ENCODE measurements around the gene DMTF1. TPM values are rescaled to one million over a fixed set of nuclear protein-coding genes. Genes with fewer than 3 reads are reported as not detected.

The DMTF1 gene
- total and polyA plus RNA-seq, 10 of the 15 experiments (the other 5 are each of a cell fraction or from before 2014, with no cell fraction given), result 24.3 to 191 (median 72.0) TPM

GRCh38 chr7:87218796-87219544, 66.7 kb downstream of the DMTF1 start (continued):
- TF ChIP-seq POU2F2 (IDR thresholded peaks at IDR 0.05; ENCODE audit: borderline replicate concordance, low read depth, low read length) (peak; percentile 19; the same call in 1 of the 3 replicates), TCF7 (IDR thresholded peaks at IDR 0.05; ENCODE audit: borderline replicate concordance) (0 out of 2 replicates have a peak, but pooled peaks have one; percentile 34), CEBPB (IDR thresholded peaks at IDR 0.05; ENCODE audit: borderline replicate concordance in 1 of 2, low read depth in 2 of 2, low read length in 2 of 2) (no peak), MTA3 (IDR thresholded peaks at IDR 0.05; ENCODE audit: borderline replicate concordance, low read length) (no peak), NR2C2 (IDR thresholded peaks at IDR 0.05; ENCODE audit: borderline replicate concordance, control insufficient read depth, insufficient read length, low read depth) (no peak), ZBED1 (IDR thresholded peaks at IDR 0.05; ENCODE audit: borderline replicate concordance) (no peak), IRF4 (IDR thresholded peaks at IDR 0.05; ENCODE audit: low read depth, low read length) (no peak), NFXL1 (IDR thresholded peaks at IDR 0.05; ENCODE audit: borderline replicate concordance) (no peak), MLLT1 (IDR thresholded peaks at IDR 0.05) (peak; percentile 28; the same call in 1 of the 2 replicates), ESRRA (IDR thresholded peaks at IDR 0.05; ENCODE audit: low read length) (no peak), EZH2 (IDR thresholded peaks at IDR 0.05; ENCODE audit: borderline replicate concordance, control insufficient read depth, low read depth, low read length) (no peak), KDM1A (IDR thresholded peaks at IDR 0.05; ENCODE audit: borderline replicate concordance) (no peak)

All from GM12878 (cell line).